Measurements from ENCODE around the gene MYMX. TPM values are rescaled to one million over a fixed set of nuclear protein-coding genes. Genes with fewer than 3 reads are reported as not detected.
A peak's percentile ranks its signal among the peaks of the same experiment; 100 is the strongest.

MYMX gene
- total and polyA plus RNA-seq, 2 of the 13 experiments (the other 11 are each of a cell fraction or from before 2014, with no cell fraction given): not detected

GRCh38 chr6:44265007-44265721 lies 48.4 kb downstream of the MYMX start, which contains the start of gene NFKBIE (continued):
- TF ChIP-seq HMGXB3 (CRISPR knock-in tag; IDR thresholded peaks at IDR 0.05; ENCODE audit: borderline replicate concordance): peak; percentile 16; the same call in 1 of the 2 replicates
- TF ChIP-seq ZNF567 (CRISPR knock-in tag; IDR thresholded peaks at IDR 0.05; ENCODE audit: borderline replicate concordance): no peak
- TF ChIP-seq ZNF331 (CRISPR knock-in tag; IDR thresholded peaks at IDR 0.05): peak; percentile 68
- TF ChIP-seq RBM39 (IDR thresholded peaks at IDR 0.05; ENCODE audit: low read depth, low read length, poor library complexity, severe bottlenecking): peak; percentile 45
- TF ChIP-seq XRCC5 (optimal IDR thresholded peaks at IDR 0.05; ENCODE audit: low read length): peak; percentile 44
- peak; percentile 80; the same call in 1 of the 2 replicates for TF ChIP-seq ZSCAN31 (CRISPR knock-in tag; IDR thresholded peaks at IDR 0.05; ENCODE audit: low read depth)
- TF ChIP-seq ZNF543 (CRISPR knock-in tag; IDR thresholded peaks at IDR 0.05): peak; percentile 61; the same call in 1 of the 2 replicates
- TF ChIP-seq BRCA1 (CRISPR knock-in tag; IDR thresholded peaks at IDR 0.05): 0 out of 2 replicates have a peak, but pooled peaks have one; percentile 23
- TF ChIP-seq ZNF451 (CRISPR knock-in tag; IDR thresholded peaks at IDR 0.05): peak; percentile 32; the same call in 1 of the 2 replicates
- TF ChIP-seq HNF4G (IDR thresholded peaks at IDR 0.05; ENCODE audit: borderline replicate concordance, low read depth, low read length): peak; percentile 21; the same call in 1 of the 2 replicates
- no peak for TF ChIP-seq HNF4G (CRISPR knock-in tag; IDR thresholded peaks at IDR 0.05; ENCODE audit: borderline replicate concordance, low read depth)
- no peak for TF ChIP-seq ZNF256 (CRISPR knock-in tag; conservative IDR thresholded peaks at IDR 0.05)
- TF ChIP-seq ZNF878 (CRISPR knock-in tag; IDR thresholded peaks at IDR 0.05): no peak
- 0 out of 2 replicates have a peak, but pooled peaks have one; percentile 63 for TF ChIP-seq NRL (CRISPR knock-in tag; IDR thresholded peaks at IDR 0.05; ENCODE audit: borderline replicate concordance)
- peak; percentile 79; the same call in 1 of the 2 replicates for TF ChIP-seq ZNF547 (CRISPR knock-in tag; IDR thresholded peaks at IDR 0.05)
- peak; percentile 84 to 87 for TF ChIP-seq HMGXB4 (CRISPR knock-in tag; IDR thresholded peaks at IDR 0.05; ENCODE audit: borderline replicate concordance in 1 of 2, low read depth in 1 of 2)
- TF ChIP-seq, protein P1, sequence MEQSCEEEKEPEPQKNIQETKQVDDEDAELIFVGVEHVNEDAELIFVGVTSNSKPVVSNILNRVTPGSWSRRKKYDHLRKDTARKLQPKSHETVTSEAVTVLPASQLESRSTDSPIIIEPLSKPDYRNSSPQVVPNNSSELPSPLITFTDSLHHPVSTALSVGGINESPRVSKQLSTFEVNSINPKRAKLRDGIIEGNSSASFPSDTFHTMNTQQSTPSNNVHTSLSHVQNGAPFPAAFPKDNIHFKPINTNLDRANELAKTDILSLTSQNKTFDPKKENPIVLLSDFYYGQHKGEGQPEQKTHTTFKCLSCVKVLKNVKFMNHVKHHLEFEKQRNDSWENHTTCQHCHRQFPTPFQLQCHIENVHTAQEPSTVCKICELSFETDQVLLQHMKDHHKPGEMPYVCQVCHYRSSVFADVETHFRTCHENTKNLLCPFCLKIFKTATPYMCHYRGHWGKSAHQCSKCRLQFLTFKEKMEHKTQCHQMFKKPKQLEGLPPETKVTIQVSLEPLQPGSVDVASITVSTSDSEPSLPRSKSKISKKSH (CRISPR knock-in tag; IDR thresholded peaks at IDR 0.05; ENCODE audit: borderline replicate concordance): no peak; the same call in 1 of the 2 replicates
- TF ChIP-seq GABPA (IDR thresholded peaks at IDR 0.05; ENCODE audit: low read depth, low read length): no peak
- peak; percentile 81 for TF ChIP-seq GABPA (CRISPR knock-in tag; IDR thresholded peaks at IDR 0.05; ENCODE audit: low read depth)
- peak; percentile 62; the same call in 1 of the 2 replicates for TF ChIP-seq MEIS1 (CRISPR knock-in tag; IDR thresholded peaks at IDR 0.05; ENCODE audit: borderline replicate concordance)
